Skeletal muscle satellite cell (primary cell): Measurements from ENCODE around the gene PRKN.
"Not testable (repeated sequence)": the region's sequence is repeated elsewhere in the genome, so short reads cannot be mapped to it uniquely, and the experiment has no call there.

Experiments used
- H3K27me3 ChIP-seq: 2 replicates; pipeline ENCODE4 v1.7.0; 2013; ENCODE audit warnings: low read length; ENCODE audit not compliant: control insufficient read depth, insufficient read depth
- H3K36me3 ChIP-seq: 2 replicates; pipeline ENCODE4 v1.7.0; 2013; ENCODE audit warnings: mild to moderate bottlenecking, control low read depth, low read length; ENCODE audit not compliant: insufficient read depth
- H3K4me1 ChIP-seq: 2 replicates; pipeline ENCODE4 v1.7.0; 2013; ENCODE audit warnings: low read length; ENCODE audit not compliant: control insufficient read depth, insufficient read depth
- H3K4me2 ChIP-seq: 2 replicates; pipeline ENCODE4 v1.7.0; 2013; ENCODE audit warnings: mild to moderate bottlenecking, low read length
- H3K4me3 ChIP-seq: 2 replicates; pipeline ENCODE4 v1.7.0; 2013; ENCODE audit warnings: low read length
- H3K9ac ChIP-seq: 2 replicates; pipeline ENCODE4 v1.7.0; 2013; ENCODE audit warnings: mild to moderate bottlenecking, low read depth, low read length, moderate library complexity
- H3K9me3 ChIP-seq: replicated peaks from 2 replicates; pipeline ENCODE4 v1.7.0; 2013; ENCODE audit warnings: mild to moderate bottlenecking, control low read depth, low read length

Gene PRKN

GRCh38 chr6:161331402-161332081 is 1396.0 kb downstream of the PRKN start:
- not testable (repeated sequence) for H3K36me3 ChIP-seq, H3K4me3 ChIP-seq, H3K9me3 ChIP-seq, H3K9ac ChIP-seq, H3K4me1 ChIP-seq, H3K27me3 ChIP-seq, H3K4me2 ChIP-seq

- Histone ChIP-seq H3K9me3 (no peaks in the 10 kb centered on the region), H3K36me3 (no peaks in the 10 kb centered on the region), H3K4me2 (no peak overlapping the region), H3K9ac (no peak overlapping the region), H3K4me1 (no peaks in the 10 kb centered on the region), H3K27me3 (no peaks in the 10 kb centered on the region), H3K4me3 (no peak overlapping the region)
Measured at GRCh38 chr6:161327360-161327953, 1400.1 kb downstream of the PRKN start.

GRCh38 chr6:161319231-161319630 is 1408.3 kb downstream of the PRKN start:
- H3K4me2 ChIP-seq = no peak overlapping the region
- no peaks in the 10 kb centered on the region for H3K9me3 ChIP-seq
- no peaks in the 10 kb centered on the region for H3K36me3 ChIP-seq
- H3K4me1 ChIP-seq = no peaks in the 10 kb centered on the region
- H3K27me3 ChIP-seq = no peaks in the 10 kb centered on the region
- no peak overlapping the region for H3K9ac ChIP-seq
- H3K4me3 ChIP-seq = no peak overlapping the region

GRCh38 chr6:161318456-161318855 is 1409.1 kb downstream of the PRKN start:
- Histone ChIP-seq H3K27me3 (no peaks in the 10 kb centered on the region), H3K4me2 (no peak overlapping the region)

GRCh38 chr6:161316531-161316930 is 1411.0 kb downstream of the PRKN start:
- Histone ChIP-seq H3K9ac (no peak overlapping the region), H3K4me3 (no peak overlapping the region), H3K36me3 (no peaks in the 10 kb centered on the region), H3K9me3 (no peaks in the 10 kb centered on the region), H3K27me3 (no peaks in the 10 kb centered on the region), H3K4me1 (no peaks in the 10 kb centered on the region), H3K4me2 (no peak overlapping the region)

More at GRCh38 chr6:161318456-161318855, 1409.1 kb downstream of the PRKN start:
- no peak overlapping the region for H3K4me3 ChIP-seq
- H3K9ac ChIP-seq = no peak overlapping the region
- no peaks in the 10 kb centered on the region for H3K36me3 ChIP-seq
- H3K4me1 ChIP-seq = no peaks in the 10 kb centered on the region
- H3K9me3 ChIP-seq = no peaks in the 10 kb centered on the region

- not testable (repeated sequence) for H3K9ac ChIP-seq, H3K9me3 ChIP-seq, H3K36me3 ChIP-seq, H3K27me3 ChIP-seq, H3K4me2 ChIP-seq, H3K4me1 ChIP-seq, H3K4me3 ChIP-seq
Measured at GRCh38 chr6:161315246-161315917, 1412.2 kb downstream of the PRKN start.

GRCh38 chr6:161314541-161315245 is 1412.9 kb downstream of the PRKN start:
- H3K27me3 ChIP-seq, H3K4me3 ChIP-seq, H3K9me3 ChIP-seq, H3K4me1 ChIP-seq, H3K9ac ChIP-seq, H3K36me3 ChIP-seq, H3K4me2 ChIP-seq: not testable (repeated sequence)

- H3K4me1 ChIP-seq = no peaks in the 10 kb centered on the region
- no peaks in the 10 kb centered on the region for H3K27me3 ChIP-seq
- H3K4me2 ChIP-seq = no peak overlapping the region
- no peaks in the 10 kb centered on the region for H3K9me3 ChIP-seq
- H3K4me3 ChIP-seq = no peak overlapping the region
- no peaks in the 10 kb centered on the region for H3K36me3 ChIP-seq
- H3K9ac ChIP-seq = no peak overlapping the region
Measured at GRCh38 chr6:161313940-161314509, 1413.5 kb downstream of the PRKN start.

GRCh38 chr6:161313475-161313874 is 1414.1 kb downstream of the PRKN start:
- H3K4me2 ChIP-seq, H3K9ac ChIP-seq, H3K4me3 ChIP-seq, H3K4me1 ChIP-seq, H3K27me3 ChIP-seq, H3K36me3 ChIP-seq, H3K9me3 ChIP-seq: not testable (repeated sequence)

- not testable (repeated sequence) for H3K9me3 ChIP-seq, H3K9ac ChIP-seq, H3K4me3 ChIP-seq, H3K27me3 ChIP-seq, H3K36me3 ChIP-seq, H3K4me1 ChIP-seq, H3K4me2 ChIP-seq
Measured at GRCh38 chr6:161309774-161310173, 1417.8 kb downstream of the PRKN start.

GRCh38 chr6:161308075-161308655 is 1419.4 kb downstream of the PRKN start:
- H3K4me3 ChIP-seq = no peak overlapping the region
- no peak overlapping the region for H3K9ac ChIP-seq
- peaks cover 9% of the 10 kb centered on the region for H3K4me1 ChIP-seq
- H3K27me3 ChIP-seq = no peaks in the 10 kb centered on the region
- no peak overlapping the region for H3K4me2 ChIP-seq
- no peaks in the 10 kb centered on the region for H3K9me3 ChIP-seq
- no peaks in the 10 kb centered on the region for H3K36me3 ChIP-seq
